T1000 (cell line): ENCODE results near the gene SSC5D.

ENCODE experiments used
- DNase-seq: peaks from one replicate; lab custom pipeline; 2025; ENCODE audit warnings: mixed read lengths; lab: John Stamatoyannopoulos, UW

Gene SSC5D

GRCh38 chr19:55536951-55537740 lies 48.9 kb downstream of the SSC5D start, which contains the start of gene SBK2:
SBK2 (minus strand) TSS chr19:55537133; CDS start chr19:55536294, 839 bp downstream.
- DNase-seq, result no peak

- no peak for DNase-seq
Observed at GRCh38 chr19:55537741-55538111, 49.5 kb downstream of the SSC5D start.

GRCh38 chr19:55538132-55538531 lies 49.9 kb downstream of the SSC5D start:
- no peak for DNase-seq

- no peak for DNase-seq
Observed at GRCh38 chr19:55539090-55539984, 51.1 kb downstream of the SSC5D start.

- DNase-seq, result no peak
Observed at GRCh38 chr19:55540619-55541018, 52.4 kb downstream of the SSC5D start.

- DNase-seq, result no peak
Observed at GRCh38 chr19:55541091-55541490, 52.9 kb downstream of the SSC5D start.

- no peak for DNase-seq
Observed at GRCh38 chr19:55542292-55542855, 54.1 kb downstream of the SSC5D start.

- DNase-seq, result no peak
Observed at GRCh38 chr19:55543567-55543966, 55.3 kb downstream of the SSC5D start.

- no peak for DNase-seq
Observed at GRCh38 chr19:55544014-55544413, 55.8 kb downstream of the SSC5D start.

GRCh38 chr19:55544776-55545439 lies 56.7 kb downstream of the SSC5D start:
- DNase-seq, result no peak

GRCh38 chr19:55545443-55545842 lies 57.2 kb downstream of the SSC5D start, which contains the start of gene SBK3:
SBK3 (minus strand) TSS chr19:55545543; CDS start chr19:55545543, 0 bp downstream.
- no peak for DNase-seq

GRCh38 chr19:55546011-55546410 lies 57.8 kb downstream of the SSC5D start:
- DNase-seq, result no peak

- DNase-seq, result no peak
Observed at GRCh38 chr19:55546822-55547614, 58.8 kb downstream of the SSC5D start.

- DNase-seq, result no peak
Observed at GRCh38 chr19:55549500-55550320, 61.5 kb downstream of the SSC5D start.

GRCh38 chr19:55550321-55550650 lies 62.0 kb downstream of the SSC5D start:
- no peak for DNase-seq

- no peak for DNase-seq
Observed at GRCh38 chr19:55552206-55552605, 64.0 kb downstream of the SSC5D start.

GRCh38 chr19:55552620-55553019 lies 64.4 kb downstream of the SSC5D start:
- DNase-seq, result no peak

- no peak for DNase-seq
Observed at GRCh38 chr19:55553217-55554182, 65.3 kb downstream of the SSC5D start.

- DNase-seq, result no peak
Observed at GRCh38 chr19:55554302-55554701, 66.1 kb downstream of the SSC5D start.
